Femur (tissue), 1 donor: Measurements from ENCODE around the gene PRUNE1.

Source experiments
- DNase-seq: peaks from one replicate; pipeline ENCODE4 v3.0.0-alpha.2; 2017

PRUNE1 gene

GRCh38 chr1:151007853-151008243 lies 401 bp upstream of the PRUNE1 start:
- no peak for DNase-seq

- no peak for DNase-seq
These were observed 948 bp downstream of the PRUNE1 start for GRCh38 chr1:151009206-151009587.

GRCh38 chr1:151009674-151010345 lies 1.6 kb downstream of the PRUNE1 start:
- DNase-seq = no peak

- no peak for DNase-seq
These were observed 2.1 kb downstream of the PRUNE1 start for GRCh38 chr1:151010346-151010726.

- no peak for DNase-seq
These were observed 3.1 kb downstream of the PRUNE1 start for GRCh38 chr1:151011154-151011850.

- DNase-seq = no peak
These were observed 4.6 kb downstream of the PRUNE1 start for GRCh38 chr1:151012684-151013471.

GRCh38 chr1:151013518-151013917 lies 5.3 kb downstream of the PRUNE1 start:
- DNase-seq = no peak

GRCh38 chr1:151024540-151025146 lies 16.4 kb downstream of the PRUNE1 start:
- peak; percentile 74 for DNase-seq

- DNase-seq = no peak
These were observed 18.2 kb downstream of the PRUNE1 start for GRCh38 chr1:151026460-151026859.

- no peak for DNase-seq
These were observed 23.9 kb downstream of the PRUNE1 start for GRCh38 chr1:151032164-151032563.

GRCh38 chr1:151035167-151035566 lies 26.9 kb downstream of the PRUNE1 start:
- DNase-seq = no peak

- DNase-seq = no peak
These were observed 28.1 kb downstream of the PRUNE1 start, which contains the start of gene BNIPL for GRCh38 chr1:151036356-151036755. BNIPL (plus strand) TSS chr1:151036586; CDS start chr1:151036726, 140 bp downstream.

- no peak for DNase-seq
These were observed 28.8 kb downstream of the PRUNE1 start for GRCh38 chr1:151037032-151037431.

- no peak for DNase-seq
These were observed 31.3 kb downstream of the PRUNE1 start for GRCh38 chr1:151039521-151039920.

GRCh38 chr1:151043163-151043562 lies 34.9 kb downstream of the PRUNE1 start:
- no peak for DNase-seq

- DNase-seq = peak; percentile 86
These were observed 39.3 kb downstream of the PRUNE1 start, which contains the start of gene C1orf56 for GRCh38 chr1:151047591-151047924. C1orf56 (plus strand) TSS chr1:151047751; CDS start chr1:151047848, 97 bp downstream.

GRCh38 chr1:151047925-151048644 lies 39.8 kb downstream of the PRUNE1 start:
- peak; percentile 81 for DNase-seq

- DNase-seq = no peak
These were observed 40.4 kb downstream of the PRUNE1 start for GRCh38 chr1:151048645-151049032.

GRCh38 chr1:151049458-151049857 lies 41.2 kb downstream of the PRUNE1 start:
- no peak for DNase-seq

- DNase-seq = no peak
These were observed 41.9 kb downstream of the PRUNE1 start for GRCh38 chr1:151050051-151050688.

- DNase-seq = no peak
These were observed 43.2 kb downstream of the PRUNE1 start for GRCh38 chr1:151051356-151052009.
